ENCODE results near the gene ARRB2. TPM values are rescaled to one million over a fixed set of nuclear protein-coding genes. Genes with fewer than 3 reads are reported as not detected.

ARRB2 gene
- total and polyA plus RNA-seq, 4 donors, result 11.8 to 16.5 (median 13.9) TPM

GRCh38 chr17:4751932-4752331 is 41.5 kb downstream of the ARRB2 start:
- Histone ChIP-seq H3K9ac (ENCODE audit: low read depth in 1 of 2, low read length in 2 of 2) (no peak overlapping the region), H3K36me3 (ENCODE audit: control insufficient read depth in 4 of 4, insufficient read depth in 3 of 4, low read depth in 1 of 4, low read length in 3 of 4) (no peaks in the 10 kb centered on the region), H3K9me3 (ENCODE audit: control insufficient read depth in 4 of 4, low read length in 3 of 4) (no peaks in the 10 kb centered on the region), H3K4me3 (ENCODE audit: low read depth in 1 of 3, low read length in 3 of 3) (no peak overlapping the region), H3K27ac (ENCODE audit: low read depth in 1 of 2, low read length in 2 of 2) (no peak overlapping the region), H3K27me3 (ENCODE audit: control insufficient read depth in 4 of 4, insufficient read depth in 4 of 4, low read length in 3 of 4) (no peaks in the 10 kb centered on the region), H3K4me1 (ENCODE audit: control insufficient read depth in 4 of 4, insufficient read depth in 4 of 4, low read length in 3 of 4) (no peaks in the 10 kb centered on the region)
- 46% methylated on average over 5 of the region's 5 CpGs for WGBS
- TF ChIP-seq YY1 (IDR thresholded peaks at IDR 0.05) (no peak), RAD21 (IDR thresholded peaks at IDR 0.05) (peak in 1 of 2 donors; percentile 15), NR2F2 (IDR thresholded peaks at IDR 0.05) (peak; percentile 19), MAX (IDR thresholded peaks at IDR 0.05) (peak; percentile 39), FOXA2 (IDR thresholded peaks at IDR 0.05) (no peak), GABPA (IDR thresholded peaks at IDR 0.05 in 1 of 2, conservative IDR thresholded peaks at IDR 0.05 in 1 of 2) (no peak), HNF4A (conservative IDR thresholded peaks at IDR 0.05) (peak in 1 of 2 donors; percentile 4), HNF4G (IDR thresholded peaks at IDR 0.05) (no peak), RXRA (IDR thresholded peaks at IDR 0.05) (peak; percentile 33 to 57)
- DNase-seq (ENCODE audit: low spot score), result no peak

- Histone ChIP-seq H3K27me3 (ENCODE audit: control insufficient read depth in 4 of 4, insufficient read depth in 4 of 4, low read length in 3 of 4) (no peaks in the 10 kb centered on the region), H3K36me3 (ENCODE audit: control insufficient read depth in 4 of 4, insufficient read depth in 3 of 4, low read depth in 1 of 4, low read length in 3 of 4) (no peaks in the 10 kb centered on the region), H3K9ac (ENCODE audit: low read depth in 1 of 2, low read length in 2 of 2) (no peak overlapping the region), H3K9me3 (ENCODE audit: control insufficient read depth in 4 of 4, low read length in 3 of 4) (no peaks in the 10 kb centered on the region), H3K4me1 (ENCODE audit: control insufficient read depth in 4 of 4, insufficient read depth in 4 of 4, low read length in 3 of 4) (no peaks in the 10 kb centered on the region), H3K4me3 (ENCODE audit: low read depth in 1 of 3, low read length in 3 of 3) (no peak overlapping the region), H3K27ac (ENCODE audit: low read depth in 1 of 2, low read length in 2 of 2) (no peak overlapping the region)
- 90% methylated on average over 1 of the region's 1 CpG for WGBS
- DNase-seq (ENCODE audit: low spot score), result no peak
- TF ChIP-seq ZBTB33 (IDR thresholded peaks at IDR 0.05) (no peak), REST (IDR thresholded peaks at IDR 0.05) (no peak), ATF3 (IDR thresholded peaks at IDR 0.05) (no peak), HNF4G (IDR thresholded peaks at IDR 0.05) (no peak), CTCF (IDR thresholded peaks at IDR 0.05; ENCODE audit: low read depth, low read length, missing input control) (no peak), TAF1 (conservative IDR thresholded peaks at IDR 0.05) (no peak)
Measured at GRCh38 chr17:4753392-4753791, 43.0 kb downstream of the ARRB2 start.
